GM18502 (cell line): ENCODE measurements around the gene BEND5.

Experiments
- ATAC-seq: cut with Tn5 transposase; IDR thresholded peaks from one replicate; pipeline ENCODE4 v1.9.1; 2021; ENCODE audit warnings: mild to moderate bottlenecking; ENCODE audit not compliant: unreplicated experiment, poor library complexity

Gene BEND5

DNA sequence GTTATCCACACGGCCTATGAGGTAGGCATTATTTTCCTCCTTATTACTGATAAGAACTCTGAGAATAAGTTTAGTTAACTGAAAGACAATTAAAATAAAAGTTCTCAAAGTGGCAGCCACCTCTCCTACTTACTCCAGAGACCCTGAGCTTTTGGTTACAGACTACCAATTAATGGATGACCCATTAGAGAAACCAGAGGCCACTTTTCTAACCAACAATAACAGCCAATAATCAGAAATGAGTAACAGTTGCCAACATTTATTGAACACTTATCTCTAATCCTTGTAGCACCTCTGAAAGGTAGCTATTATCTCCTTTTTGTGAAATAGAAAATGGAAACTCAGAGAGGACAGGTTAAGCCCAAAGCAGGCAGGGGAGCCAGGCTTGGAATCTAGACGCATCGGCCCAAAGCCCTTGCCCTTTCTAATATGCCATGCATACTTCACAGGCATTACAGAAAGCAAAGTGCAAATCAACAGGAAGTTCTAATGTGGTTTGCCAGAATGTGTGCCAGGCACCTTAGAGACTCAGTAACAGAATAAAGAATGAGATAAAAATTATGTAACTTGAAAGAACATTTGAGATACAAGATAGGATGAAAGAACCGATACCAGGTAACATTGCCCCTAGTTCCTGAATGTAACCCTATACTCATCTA, 50.0 kb downstream of the BEND5 start:
- ATAC-seq: no peak

DNA sequence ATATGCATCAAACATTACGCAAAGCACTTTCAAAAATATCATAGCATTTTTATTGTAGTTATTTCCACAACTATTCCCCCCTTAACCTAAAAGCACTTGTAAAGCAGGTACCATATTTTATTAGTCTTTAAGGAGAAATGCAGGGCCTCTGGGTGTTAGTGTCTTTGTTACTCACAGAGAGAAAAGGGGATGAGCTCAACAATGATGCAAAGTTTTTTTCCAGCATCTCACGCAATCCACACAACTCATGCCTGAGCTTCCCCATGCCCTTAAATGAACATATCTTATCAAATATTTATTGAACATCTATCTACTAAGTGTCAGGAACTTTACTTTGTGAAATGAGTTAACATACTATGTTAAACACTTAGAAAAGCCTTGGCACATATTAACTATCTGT, 50.6 kb downstream of the BEND5 start:
- ATAC-seq: no peak

DNA sequence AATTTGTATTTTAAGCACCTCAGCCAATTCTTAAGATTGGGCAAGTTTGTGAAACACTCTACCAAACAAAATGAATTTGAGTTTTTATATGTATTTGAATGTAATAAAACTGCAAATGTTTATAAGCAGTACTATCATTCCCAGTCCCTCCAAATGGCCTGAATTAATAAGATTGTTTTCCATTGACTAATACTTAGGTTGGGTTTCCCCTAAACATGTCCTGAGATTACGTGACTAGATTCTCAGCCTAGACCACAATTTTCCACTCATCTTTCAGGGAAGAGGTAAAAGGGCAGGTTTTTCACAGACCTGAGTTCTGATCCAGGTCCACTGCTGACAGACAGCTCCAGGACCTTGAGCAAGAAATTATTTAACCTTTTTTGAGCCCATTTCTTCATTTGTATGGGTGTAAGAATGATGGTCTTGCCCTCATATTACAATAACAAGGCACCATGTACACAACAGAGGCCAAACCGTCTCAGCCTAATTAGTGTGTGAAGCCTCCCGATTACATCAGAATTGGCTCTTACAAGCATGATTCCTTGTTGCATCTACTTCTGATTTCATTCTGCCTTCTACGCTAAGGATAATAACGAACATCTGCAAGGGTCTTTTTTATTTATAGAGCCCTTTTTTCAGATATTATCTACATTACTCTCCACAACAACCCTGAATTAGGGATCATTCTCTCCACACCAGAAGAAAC, 51.2 kb downstream of the BEND5 start:
- no peak for ATAC-seq

DNA sequence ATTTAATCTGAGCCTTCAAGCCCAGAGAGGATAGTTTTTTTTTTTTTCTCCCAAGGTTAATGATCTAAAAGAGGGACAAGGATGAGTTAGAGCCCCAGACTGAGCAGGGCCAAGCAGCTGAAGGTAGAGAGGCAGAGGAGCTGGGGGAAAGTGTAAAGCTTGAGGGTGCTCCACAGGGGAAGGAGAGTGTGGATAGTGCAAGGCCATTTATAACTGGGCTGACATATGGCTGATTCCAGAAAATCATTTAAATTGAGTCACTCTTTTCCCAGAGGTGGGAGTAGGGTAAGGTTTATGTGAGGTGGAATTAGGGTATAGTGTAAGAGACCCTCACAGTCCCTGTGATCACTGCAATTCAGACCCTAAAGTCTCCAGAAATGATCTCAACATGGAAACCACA, 55.8 kb downstream of the BEND5 start:
- no peak for ATAC-seq

DNA sequence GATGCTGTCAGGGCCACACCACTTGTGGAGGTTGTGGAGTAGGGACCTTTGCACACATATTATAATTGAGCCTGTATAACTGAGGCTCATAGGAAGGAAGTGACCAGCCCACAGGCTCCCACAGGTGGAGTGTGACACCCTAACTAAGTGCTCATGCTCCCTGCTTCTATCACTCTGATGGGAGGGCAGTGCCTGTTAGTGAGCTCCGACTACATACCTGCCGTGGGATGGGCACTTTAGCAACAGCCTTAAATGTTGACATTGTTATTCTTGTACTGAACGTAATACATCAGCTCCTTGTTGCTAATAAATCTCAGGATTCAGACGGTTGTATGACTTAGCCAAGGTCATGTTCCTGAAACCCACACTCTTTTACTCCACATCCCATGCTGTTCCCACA, 58.0 kb downstream of the BEND5 start:
- no peak for ATAC-seq

DNA sequence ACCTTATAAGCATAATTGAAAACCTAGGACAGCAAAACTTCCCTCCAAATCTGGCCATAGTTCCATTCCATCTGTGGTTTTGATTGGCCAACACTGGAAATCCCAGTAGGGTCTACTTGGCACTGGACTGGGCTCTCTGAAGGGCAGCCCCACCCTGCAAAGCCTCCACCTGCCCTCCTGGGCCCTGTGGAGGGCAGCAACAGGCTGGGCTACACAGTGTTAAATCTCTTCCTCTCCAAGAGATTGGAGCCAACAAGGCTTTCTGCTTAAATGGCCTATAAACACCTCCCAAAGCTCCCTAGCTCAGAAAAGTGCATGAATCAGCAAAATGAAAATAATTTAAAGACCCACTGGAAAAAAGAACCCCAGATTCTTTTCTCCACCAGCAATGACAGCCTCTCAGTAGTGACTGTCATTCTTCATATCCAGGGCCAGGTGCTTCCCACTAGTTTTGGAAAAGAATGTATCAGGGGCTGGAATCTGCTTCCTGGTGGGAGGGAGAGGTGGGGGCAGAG, 58.5 kb downstream of the BEND5 start:
- ATAC-seq: no peak

DNA sequence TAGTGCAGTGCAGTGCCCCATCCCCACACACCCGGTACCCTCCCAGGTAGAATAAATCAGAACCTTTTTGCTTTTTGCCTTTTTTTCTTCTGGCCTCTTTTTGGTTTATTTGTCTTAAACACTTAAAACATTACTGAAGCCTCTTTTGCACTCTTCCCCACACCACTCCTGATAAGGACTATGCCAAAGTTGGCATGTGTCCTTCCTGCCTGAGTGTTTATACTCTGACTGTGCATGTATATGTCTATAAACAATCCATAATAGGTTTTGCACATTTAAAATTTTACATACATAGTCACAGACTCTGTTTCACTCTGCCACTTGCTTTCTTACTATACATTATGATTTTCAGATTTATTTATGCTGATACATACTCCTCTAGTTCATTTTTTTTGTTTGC, 59.6 kb downstream of the BEND5 start:
- no peak for ATAC-seq

DNA sequence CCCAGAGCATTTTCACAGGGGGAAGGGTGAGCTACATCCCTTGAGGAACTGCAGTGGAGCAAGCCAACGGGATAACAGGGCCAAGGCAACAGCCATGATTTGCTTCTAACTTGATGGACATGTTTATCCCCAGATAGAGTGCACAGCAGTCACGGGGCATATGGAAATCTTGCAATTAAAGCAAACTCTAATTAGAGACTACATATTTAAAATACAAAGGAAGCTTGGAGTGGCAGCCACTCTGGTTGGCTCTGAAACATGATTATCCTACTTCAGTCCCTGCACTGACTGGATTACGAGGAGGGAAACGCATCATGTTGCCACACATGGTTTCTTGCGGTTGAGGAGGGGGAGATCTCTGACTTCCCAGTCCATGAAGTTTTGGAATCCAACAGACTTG, 60.8 kb downstream of the BEND5 start:
- ATAC-seq: no peak

DNA sequence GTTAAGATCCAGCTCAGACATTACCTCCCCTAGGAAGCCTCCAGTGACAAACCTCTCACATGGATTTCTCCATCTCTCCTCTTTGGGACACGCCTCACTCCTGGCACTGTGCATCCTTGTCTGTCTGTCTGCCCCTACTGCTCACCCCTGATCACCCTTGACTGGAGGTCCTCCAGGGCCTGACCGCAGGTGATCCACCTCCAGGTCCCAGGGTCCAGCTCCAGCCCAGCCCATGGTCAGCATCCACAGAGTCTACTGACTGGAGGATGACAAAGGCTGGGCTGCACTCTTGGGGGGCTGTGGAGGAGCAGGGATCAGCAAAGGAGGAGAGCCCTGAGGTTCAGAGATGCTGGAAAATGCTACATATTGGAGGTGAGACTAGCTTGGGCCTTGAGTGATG, 65.8 kb downstream of the BEND5 start:
- ATAC-seq: no peak

DNA sequence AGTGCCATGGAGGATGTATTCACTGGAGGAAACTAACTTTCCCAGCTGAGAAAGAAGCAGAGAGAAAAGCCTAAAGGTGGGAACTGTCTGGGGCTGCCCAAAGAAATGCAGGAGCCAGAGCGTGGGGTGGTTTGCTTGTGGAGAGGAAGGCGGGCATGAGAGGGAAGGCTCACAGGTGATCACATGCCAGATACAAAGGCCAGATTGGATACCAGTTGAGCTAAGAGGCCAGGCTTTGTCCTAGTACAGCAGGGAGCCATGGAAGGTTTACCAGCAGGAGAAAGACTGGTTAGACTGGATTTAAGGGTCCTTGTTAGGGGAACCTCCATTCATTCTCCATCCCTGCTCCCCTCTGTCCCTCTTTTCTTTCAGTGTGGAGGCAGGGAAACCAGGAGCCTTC, 66.4 kb downstream of the BEND5 start:
- ATAC-seq: no peak

DNA sequence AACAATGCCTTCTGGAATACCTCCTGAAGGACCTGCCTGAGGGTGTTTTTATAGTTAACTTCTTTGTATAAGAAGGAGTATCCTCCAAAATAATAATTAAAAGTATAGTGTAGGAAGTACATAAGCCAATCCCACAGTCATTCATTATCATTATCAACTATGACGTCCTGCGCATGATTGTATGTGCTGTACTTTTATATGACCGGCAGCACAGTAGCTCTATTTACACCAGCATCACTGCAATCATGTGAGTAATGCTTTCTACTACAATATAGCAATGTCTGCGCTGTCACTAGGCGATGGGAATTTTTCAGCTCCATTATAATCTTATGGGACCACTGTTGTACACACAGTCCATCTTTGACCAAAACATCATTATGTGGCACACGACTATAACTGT, 72.0 kb downstream of the BEND5 start:
- no peak for ATAC-seq

DNA sequence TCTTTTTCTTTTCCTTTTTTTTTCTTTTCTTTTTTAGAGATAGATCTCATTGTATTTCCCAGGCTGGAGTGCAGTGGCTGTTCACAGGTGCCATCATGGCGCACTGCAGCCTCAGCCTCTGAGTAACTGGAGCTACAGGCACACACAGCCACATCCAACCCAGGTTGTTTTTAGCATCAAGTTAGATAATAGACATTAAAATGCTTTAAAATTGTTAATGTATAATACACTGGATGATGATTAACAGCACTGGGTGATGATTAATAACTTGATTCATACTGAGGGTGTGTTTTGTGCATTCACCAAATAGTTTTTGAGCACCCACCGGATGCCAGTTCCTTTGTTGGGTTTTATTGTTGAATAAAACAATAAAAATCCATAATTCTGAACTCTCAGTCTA, 75.2 kb downstream of the BEND5 start:
- ATAC-seq: no peak

DNA sequence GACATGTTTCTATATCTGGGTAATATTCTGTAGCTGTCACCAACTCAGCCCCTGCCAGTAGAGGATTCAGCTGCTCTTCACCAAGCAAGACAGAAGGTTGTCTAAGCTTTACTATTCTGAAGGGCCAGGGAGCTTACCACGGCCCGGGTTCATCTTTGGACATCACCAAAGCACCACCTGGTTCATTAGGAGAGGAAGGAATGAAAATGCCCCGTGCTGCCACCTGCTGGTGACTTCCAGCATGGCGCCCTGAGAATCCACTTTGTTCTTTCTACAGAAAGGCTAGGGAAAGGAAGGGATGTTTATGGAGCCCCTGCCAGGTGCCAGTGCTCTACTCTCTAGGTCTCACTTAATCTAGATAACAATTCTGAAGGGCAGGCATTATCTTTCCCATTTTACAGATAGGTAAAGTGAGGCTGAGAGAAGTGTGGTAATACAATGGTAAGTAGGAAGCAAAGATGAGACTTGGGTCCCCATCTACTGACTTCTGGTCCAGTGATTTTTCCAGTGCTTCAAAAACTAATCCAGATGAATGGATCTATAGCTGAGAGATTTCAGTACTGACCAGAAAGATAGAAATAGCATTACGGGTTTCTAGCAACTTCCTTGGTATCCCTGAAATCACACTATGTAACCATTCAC, 79.5 kb downstream of the BEND5 start:
- ATAC-seq: peak; percentile 85

DNA sequence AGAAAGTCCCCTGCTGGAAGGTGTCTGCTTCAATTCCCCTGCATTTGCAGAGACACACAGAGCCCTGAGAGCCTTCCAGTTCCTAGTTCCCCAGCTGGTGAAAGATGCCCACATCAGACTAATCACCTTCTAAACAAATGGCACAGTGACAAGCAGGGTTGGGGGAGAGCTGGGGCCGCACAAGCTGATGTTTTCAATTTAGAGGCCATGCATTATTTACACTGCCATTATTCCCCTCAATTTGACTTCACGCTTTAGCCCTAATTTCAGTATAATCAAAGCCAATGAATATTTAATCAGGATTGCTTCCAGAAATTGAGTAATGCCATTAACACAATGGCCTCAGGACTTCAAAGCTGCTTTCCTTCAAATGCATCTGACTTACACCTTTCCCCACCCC, 81.5 kb downstream of the BEND5 start:
- ATAC-seq: no peak

DNA sequence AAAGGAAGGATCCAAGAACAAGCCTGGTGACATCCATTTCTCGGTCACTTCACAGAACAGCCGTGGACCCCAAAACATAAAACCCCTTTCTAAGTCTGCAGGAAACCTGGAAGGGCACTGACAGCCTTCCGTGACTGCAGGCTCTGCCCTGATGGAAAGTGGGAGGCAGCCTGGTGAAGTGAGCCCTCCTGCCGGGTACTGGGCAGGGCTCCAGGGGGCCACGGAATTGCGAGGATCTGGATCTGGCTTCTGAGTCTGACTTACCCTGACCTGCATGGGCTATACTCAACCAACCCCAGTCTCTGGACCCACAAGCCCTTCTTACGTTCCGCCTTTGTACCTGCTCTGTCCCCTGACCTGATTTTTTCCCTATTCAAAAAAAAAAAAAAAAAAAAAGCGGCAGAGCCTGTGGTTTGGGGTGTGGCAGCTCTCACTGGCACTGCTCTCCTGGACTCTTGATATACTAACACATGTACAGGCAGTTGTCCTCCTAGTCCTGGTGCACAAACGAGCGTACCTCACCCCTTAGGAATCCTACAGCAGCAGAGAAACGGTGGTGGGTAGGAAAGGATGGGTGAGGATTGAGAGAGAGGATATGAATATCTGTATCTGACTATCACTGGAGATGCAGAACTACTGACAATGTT, 82.9 kb downstream of the BEND5 start:
- no peak for ATAC-seq

DNA sequence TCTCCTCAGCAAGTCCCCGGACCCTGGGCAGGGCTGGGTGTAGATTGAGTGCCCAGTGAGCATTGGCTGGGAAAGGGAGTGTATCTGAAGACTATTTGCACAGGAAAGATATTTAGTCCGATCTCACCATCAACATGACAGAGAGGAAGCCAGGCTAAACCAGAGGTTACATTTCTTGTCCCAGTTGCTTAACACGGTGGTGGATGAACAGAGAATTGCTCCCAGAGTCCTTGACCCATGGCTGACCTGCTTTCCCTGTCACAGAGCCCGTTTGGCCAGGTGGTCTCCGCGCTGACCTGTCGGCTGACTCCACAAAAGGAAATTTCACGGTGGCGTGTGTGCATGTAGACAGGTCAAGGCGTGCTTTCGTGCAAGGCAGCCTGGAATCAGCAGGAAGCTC, 83.5 kb downstream of the BEND5 start:
- no peak for ATAC-seq

DNA sequence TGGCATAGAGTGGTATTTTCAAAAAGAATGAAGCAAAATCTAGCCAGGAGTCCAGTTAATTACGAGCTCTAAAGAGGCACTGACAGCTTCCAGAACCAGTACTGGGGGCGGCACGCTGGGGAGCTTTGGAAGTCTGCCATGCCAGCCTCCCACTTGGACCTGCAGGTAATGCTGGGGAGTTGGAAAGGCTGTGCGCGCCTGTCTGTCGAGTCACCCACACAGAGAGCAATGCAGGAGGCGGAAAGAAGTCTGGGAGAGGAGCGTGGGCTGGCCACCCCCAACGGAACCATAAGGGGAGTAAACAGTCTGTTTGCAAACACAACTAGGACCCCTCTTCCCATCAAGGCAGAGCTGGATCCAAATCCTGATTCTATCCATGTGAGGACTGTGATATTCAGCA, 84.5 kb downstream of the BEND5 start:
- ATAC-seq: no peak

DNA sequence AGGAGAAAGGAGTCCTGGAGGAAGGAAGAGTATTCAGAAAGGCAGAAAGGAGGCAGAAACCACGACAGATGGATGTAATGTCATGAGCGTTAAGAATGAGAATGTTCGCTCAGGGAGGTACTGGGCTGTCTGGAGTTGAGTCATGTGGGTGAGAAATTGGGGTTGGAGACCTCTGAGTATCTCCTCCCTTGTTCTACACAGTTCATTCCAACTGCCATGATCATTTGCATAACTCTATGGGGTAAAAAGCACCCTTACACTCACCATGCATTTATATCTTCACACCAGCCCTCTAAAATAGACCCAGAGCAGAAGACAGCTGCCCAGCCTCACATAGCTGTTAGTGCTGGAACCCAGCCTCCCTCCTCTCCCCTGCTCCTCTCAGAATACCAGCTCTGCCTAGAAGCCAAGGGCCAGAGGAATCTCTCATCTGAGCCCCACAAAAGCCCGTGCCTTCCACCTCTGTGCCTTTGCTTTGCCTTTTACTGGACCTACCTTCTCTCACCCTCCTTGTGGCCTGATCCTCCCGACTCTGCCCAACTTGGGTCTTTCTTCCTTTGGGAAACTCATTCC, 85.2 kb downstream of the BEND5 start:
- ATAC-seq: peak; percentile 75

DNA sequence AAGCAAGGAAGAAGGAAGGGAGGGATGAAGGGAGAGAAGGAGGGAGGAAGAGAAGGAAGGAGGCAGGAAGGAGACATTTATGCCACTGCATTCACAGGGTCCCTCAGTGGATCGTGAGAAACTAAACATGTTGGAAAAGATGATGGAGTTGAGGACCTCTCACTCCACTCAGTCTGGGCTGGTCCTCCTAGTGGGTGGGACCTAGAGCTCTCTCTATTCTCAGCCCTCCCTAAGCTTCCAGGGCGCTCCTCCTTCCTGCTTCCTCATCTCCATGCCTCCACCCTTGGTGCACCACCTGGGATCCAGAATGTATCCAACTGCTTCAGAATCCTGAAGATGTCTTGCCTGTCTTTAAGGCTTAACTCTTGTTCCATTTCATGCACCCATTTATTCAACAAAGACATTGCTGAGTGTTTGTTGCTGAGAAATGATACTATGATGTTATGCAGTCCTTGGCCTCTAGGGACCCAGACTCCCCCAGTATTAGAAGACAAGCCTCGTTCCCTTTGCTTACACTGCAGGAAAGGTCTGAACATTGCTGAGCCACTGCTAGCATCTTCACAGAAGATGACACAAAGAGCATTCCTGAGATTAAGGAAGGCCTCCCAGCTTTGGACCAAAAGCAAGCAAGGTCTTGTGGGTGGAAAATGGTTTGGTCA, 88.5 kb downstream of the BEND5 start:
- ATAC-seq: peak; percentile 85

DNA sequence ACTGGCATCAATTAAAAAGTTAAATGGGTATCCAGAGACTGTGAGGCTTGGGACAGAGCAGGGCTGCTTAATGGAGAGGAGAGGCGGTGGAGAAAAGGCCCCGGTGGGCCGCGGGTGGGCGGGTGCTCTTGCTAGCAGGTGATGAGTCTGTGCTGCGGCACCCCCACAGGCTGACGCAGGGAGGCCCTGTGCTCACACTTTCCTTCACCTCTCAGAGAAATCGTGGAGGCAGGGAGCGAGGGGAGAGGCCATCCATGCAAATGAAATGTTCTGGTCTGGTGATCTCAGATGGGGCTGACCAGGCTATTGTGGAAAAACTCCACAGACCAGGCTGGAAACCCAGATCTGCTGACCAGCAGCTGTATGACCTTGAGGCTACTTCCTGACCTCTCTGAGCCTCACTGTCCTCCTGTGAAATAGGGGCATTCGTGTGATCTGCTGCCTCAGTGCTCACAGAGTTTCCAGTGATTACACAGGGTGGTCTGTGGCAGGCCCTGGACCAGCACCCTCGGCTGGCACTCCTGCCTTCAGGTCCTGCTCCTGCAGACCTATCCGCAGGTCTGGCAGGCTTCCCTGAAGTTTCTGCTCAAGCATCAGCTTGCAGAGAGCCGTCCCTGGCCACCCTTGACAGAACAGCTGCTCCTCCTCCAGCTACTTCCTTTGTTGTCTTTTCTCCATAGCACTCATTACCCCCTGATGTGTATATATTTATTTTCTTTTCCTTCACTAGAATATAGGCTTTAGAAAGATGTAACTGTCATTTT, 89.2 kb downstream of the BEND5 start:
- ATAC-seq: no peak
